Lung (tissue), 12 donors: ENCODE data around the gene USP5. TPM values are rescaled to one million over a fixed set of nuclear protein-coding genes. Genes with fewer than 3 reads are reported as not detected.
A peak's percentile ranks its signal among the peaks of the same experiment; 100 is the strongest.

Experiments used
- ATAC-seq: fragments of 200-7000 bp; cut with Tn5 transposase; one replicate; pipeline ENCODE4 v1.9.1; 2020; ENCODE audit warnings: moderate number of reproducible peaks; ENCODE audit not compliant: insufficient read depth, low FRiP score
- DNase-seq, 3 donors: peaks; one replicate each; pipeline ENCODE4 v3.0.0-alpha.2; 2013 to 2017
- H3K27ac ChIP-seq, 2 donors: one replicate each; pipeline ENCODE4 v1.5.1; 2013; ENCODE audit warnings: mild to moderate bottlenecking in 2 of 2, moderate library complexity in 2 of 2, control low read depth in 1 of 2, inconsistent platforms in 1 of 2, low read depth in 1 of 2, low read length in 1 of 2
- H3K27me3 ChIP-seq, 3 donors: one replicate each; pipeline ENCODE4 v1.5.1; 2013; ENCODE audit warnings: low read length in 2 of 3; ENCODE audit not compliant: control insufficient read depth in 3 of 3, insufficient read depth in 3 of 3
- H3K36me3 ChIP-seq, 4 donors: one replicate each; pipeline ENCODE4 v1.5.1; 2013; ENCODE audit warnings: low read length in 4 of 4, mild to moderate bottlenecking in 1 of 4, moderate library complexity in 1 of 4; ENCODE audit not compliant: control insufficient read depth in 4 of 4, insufficient read depth in 4 of 4
- H3K4me1 ChIP-seq, 5 donors: one replicate each; pipeline ENCODE4 v1.5.1; 2013; ENCODE audit warnings: low read length in 5 of 5, mild to moderate bottlenecking in 2 of 5, moderate library complexity in 1 of 5; ENCODE audit not compliant: control insufficient read depth in 5 of 5, insufficient read depth in 5 of 5
- H3K4me3 ChIP-seq: one replicate; pipeline ENCODE4 v1.5.1; 2013; ENCODE audit warnings: mild to moderate bottlenecking, control low read depth, moderate library complexity
- H3K9ac ChIP-seq, 2 donors: one replicate each; pipeline ENCODE4 v1.5.1; 2013; ENCODE audit warnings: low read length in 2 of 2, control low read depth in 1 of 2; ENCODE audit not compliant: insufficient read depth in 1 of 2
- H3K9me3 ChIP-seq, 4 donors: one replicate each; pipeline ENCODE4 v1.5.1; 2013; ENCODE audit warnings: low read length in 3 of 4, mild to moderate bottlenecking in 1 of 4, moderate library complexity in 1 of 4; ENCODE audit not compliant: control insufficient read depth in 4 of 4, insufficient read depth in 3 of 4
- WGBS, 2 donors: extraction: QIAGEN DNeasy Blood & Tissue Kit; methylation state at CpG; one replicate each; pipeline ENCODE4 v1.1.7; 2013; 5-methylcytosine and 5-hydroxymethylcytosine counted together
- polyA plus RNA-seq, 2 donors: library from polyadenylated mRNA; stranded (reverse); fragments of 200-250 nt; gene quantifications; one replicate each; pipeline ENCODE4 v1.2.1, GENCODE V29; 2013
- total RNA-seq, 2 donors: library from RNA; depleted of rRNA in 1 of 2; stranded (reverse); fragments of >200 nt in 1 of 2; gene quantifications; one replicate each; pipeline ENCODE4 v1.2.1, GENCODE V29; 2014 to 2021
- TF ChIP-seq, protein P1 (sequence below): IDR thresholded peaks from 2 replicates; pipeline ENCODE4 v1.5.1; 2012; ENCODE audit warnings: mild to moderate bottlenecking; ENCODE audit errors: control extremely low read depth, extremely low read depth
- donor health status: control.
- donor health status: control.
- donor health status: Bipolar disorder and iron deficiency.
- donor health status: healthy.
- donor health status: DM: yes; HTN: yes; CAD: no.

The USP5 gene
- total and polyA plus RNA-seq, 4 donors: 24.8 to 92.1 (median 36.7) TPM

DNA sequence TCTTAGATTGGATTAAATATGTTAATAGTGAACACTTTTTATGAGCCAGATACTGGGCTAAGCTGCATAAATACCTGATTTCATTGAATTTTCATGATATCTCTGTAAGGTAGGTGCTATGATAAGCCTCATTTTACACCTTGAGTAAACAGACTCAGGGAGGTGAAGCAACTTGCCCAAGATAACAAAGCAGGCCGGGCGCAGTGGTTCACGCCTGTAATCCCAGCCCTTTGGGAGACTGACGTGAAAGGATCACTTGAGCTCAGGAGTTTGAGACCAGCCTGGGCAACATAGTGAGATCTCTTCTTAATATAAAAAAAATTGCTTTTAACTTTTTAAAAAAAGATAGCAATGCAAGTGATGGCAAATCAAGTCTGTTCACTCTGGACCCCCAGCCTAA is 9.9 kb upstream of the USP5 start:
- H3K9ac ChIP-seq: no peak overlapping the region
- no peaks in the 10 kb centered on the region for H3K4me1 ChIP-seq
- TF ChIP-seq, protein P1, sequence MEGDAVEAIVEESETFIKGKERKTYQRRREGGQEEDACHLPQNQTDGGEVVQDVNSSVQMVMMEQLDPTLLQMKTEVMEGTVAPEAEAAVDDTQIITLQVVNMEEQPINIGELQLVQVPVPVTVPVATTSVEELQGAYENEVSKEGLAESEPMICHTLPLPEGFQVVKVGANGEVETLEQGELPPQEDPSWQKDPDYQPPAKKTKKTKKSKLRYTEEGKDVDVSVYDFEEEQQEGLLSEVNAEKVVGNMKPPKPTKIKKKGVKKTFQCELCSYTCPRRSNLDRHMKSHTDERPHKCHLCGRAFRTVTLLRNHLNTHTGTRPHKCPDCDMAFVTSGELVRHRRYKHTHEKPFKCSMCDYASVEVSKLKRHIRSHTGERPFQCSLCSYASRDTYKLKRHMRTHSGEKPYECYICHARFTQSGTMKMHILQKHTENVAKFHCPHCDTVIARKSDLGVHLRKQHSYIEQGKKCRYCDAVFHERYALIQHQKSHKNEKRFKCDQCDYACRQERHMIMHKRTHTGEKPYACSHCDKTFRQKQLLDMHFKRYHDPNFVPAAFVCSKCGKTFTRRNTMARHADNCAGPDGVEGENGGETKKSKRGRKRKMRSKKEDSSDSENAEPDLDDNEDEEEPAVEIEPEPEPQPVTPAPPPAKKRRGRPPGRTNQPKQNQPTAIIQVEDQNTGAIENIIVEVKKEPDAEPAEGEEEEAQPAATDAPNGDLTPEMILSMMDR: no peak
- H3K27ac ChIP-seq: no peak overlapping the region
- H3K9me3 ChIP-seq: no peaks in the 10 kb centered on the region
- peaks cover 0 to 32% (median 13%) of the 10 kb centered on the region in 4 donors for H3K36me3 ChIP-seq
- no peaks in the 10 kb centered on the region for H3K27me3 ChIP-seq
- H3K4me3 ChIP-seq: no peak overlapping the region
- WGBS, 2 donors: 85 to 94% methylated on average over 4 of the region's 4 CpGs
- DNase-seq (no peak), ATAC-seq (no peak)

DNA sequence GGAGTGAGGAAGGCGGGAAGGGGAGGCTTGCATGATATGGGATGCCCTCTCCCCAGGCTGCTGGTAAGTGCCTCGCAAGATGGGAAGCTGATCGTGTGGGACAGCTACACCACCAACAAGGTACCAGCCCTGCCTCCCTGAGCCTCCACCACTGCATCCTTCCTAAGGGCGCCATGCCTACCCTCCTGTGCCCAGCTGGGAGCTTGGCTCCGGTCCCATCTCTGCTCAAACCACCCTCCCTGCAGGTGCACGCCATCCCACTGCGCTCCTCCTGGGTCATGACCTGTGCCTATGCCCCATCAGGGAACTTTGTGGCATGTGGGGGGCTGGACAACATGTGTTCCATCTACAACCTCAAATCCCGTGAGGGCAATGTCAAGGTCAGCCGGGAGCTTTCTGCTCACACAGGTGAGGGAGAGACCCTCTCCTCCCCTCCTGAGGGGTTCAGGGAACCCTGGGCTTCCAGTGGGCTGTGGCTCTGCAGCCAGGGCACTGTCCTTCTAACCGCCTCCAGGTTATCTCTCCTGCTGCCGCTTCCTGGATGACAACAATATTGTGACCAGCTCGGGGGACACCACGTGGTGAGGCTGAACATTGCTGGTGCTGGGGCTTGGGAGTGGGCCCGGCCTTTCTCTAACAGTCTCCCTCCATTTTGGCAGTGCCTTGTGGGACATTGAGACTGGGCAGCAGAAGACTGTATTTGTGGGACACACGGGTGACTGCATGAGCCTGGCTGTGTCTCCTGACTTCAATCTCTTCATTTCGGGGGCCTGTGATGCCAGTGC is 8.6 kb upstream of the USP5 start:
- H3K4me3 ChIP-seq: no peak overlapping the region
- H3K27me3 ChIP-seq: no peaks in the 10 kb centered on the region
- no peak overlapping the region for H3K9ac ChIP-seq
- ATAC-seq: no peak
- no peak overlapping the region for H3K27ac ChIP-seq
- no peaks in the 10 kb centered on the region for H3K4me1 ChIP-seq
- WGBS, 2 donors: 74 to 78% methylated on average over 14 to 16 of the region's 16 CpGs
- H3K36me3 ChIP-seq: peaks cover 1 to 35% (median 10%) of the 10 kb centered on the region in 4 donors
- H3K9me3 ChIP-seq: no peaks in the 10 kb centered on the region
- peak in 1 of 3 donors; percentile 16 for DNase-seq
- TF ChIP-seq, protein P1: no peak

DNA sequence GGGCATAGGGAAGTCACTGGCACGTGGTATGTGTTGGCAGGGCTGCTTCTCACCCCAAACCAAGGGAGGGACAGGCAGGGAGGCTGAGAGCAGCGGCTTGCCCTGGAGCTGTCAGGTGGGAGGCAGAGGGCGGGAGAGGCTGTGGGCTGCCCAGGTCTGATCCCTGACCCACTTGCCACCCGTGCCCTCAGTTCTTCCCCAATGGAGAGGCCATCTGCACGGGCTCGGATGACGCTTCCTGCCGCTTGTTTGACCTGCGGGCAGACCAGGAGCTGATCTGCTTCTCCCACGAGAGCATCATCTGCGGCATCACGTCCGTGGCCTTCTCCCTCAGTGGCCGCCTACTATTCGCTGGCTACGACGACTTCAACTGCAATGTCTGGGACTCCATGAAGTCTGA is 6.6 kb upstream of the USP5 start:
- H3K36me3 ChIP-seq: peaks cover 1 to 33% (median 9%) of the 10 kb centered on the region in 4 donors
- no peak for DNase-seq

More for the DNA sequence above, 6.6 kb upstream of the USP5 start:
- no peak overlapping the region for H3K27ac ChIP-seq
- WGBS, 2 donors: 92 to 96% methylated on average over 17 of the region's 17 CpGs
- peaks cover 0 to 10% (median 0%) of the 10 kb centered on the region in 5 donors for H3K4me1 ChIP-seq
- ATAC-seq: no peak
- H3K4me3 ChIP-seq: no peak overlapping the region
- no peaks in the 10 kb centered on the region for H3K9me3 ChIP-seq
- no peak overlapping the region for H3K9ac ChIP-seq
- no peaks in the 10 kb centered on the region for H3K27me3 ChIP-seq
- TF ChIP-seq, protein P1: no peak
